Measurements from ENCODE around the gene GRIA3.

Gene GRIA3

DNA sequence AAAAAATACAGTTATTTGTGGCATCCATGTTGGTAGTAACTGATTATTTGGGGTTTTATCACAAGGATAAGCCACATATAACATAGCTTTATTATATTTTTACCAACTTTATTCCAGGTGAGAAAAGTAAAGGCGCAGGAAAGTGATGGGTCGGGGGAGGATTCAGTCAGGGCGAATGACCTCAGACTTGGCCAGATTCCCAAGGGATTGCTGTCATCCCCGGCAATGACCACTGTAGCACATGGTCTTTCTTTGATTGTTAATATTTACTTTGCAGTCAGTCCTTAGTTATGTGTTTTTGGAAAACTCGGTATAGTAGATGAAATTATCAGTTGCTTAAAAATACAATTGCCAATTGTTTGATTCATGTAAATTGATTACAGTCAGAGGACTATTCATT lies 17.6 kb downstream of the GRIA3 start:
- no peak for DNase-seq

- no peak for DNase-seq
Observed at GRCh38 chrX:123202523-123202922, 18.4 kb downstream of the GRIA3 start.

GRCh38 chrX:123203772-123204171 lies 19.7 kb downstream of the GRIA3 start:
- no peak for DNase-seq

DNA sequence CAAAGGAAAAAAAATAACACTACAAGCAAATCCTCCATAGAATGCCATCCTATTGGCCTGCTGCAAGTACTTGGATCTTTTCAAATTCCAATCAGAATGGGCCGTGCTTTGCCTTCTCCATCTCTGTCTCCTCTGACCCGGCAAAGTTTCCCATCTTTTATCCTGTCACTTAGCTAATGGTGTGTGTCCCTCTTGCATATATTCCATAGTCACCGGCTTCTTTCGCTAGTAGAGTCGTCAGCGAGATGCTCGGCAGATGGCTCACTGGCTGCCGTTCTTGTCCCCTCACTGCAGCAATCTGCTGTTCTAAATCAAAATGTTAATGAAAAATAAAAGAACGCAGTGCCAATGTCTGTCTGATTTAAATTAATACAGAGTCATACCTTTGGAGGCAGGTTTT lies 22.1 kb downstream of the GRIA3 start:
- no peak for DNase-seq

- no peak for DNase-seq
Observed at GRCh38 chrX:123210252-123210651, 26.2 kb downstream of the GRIA3 start.

DNA sequence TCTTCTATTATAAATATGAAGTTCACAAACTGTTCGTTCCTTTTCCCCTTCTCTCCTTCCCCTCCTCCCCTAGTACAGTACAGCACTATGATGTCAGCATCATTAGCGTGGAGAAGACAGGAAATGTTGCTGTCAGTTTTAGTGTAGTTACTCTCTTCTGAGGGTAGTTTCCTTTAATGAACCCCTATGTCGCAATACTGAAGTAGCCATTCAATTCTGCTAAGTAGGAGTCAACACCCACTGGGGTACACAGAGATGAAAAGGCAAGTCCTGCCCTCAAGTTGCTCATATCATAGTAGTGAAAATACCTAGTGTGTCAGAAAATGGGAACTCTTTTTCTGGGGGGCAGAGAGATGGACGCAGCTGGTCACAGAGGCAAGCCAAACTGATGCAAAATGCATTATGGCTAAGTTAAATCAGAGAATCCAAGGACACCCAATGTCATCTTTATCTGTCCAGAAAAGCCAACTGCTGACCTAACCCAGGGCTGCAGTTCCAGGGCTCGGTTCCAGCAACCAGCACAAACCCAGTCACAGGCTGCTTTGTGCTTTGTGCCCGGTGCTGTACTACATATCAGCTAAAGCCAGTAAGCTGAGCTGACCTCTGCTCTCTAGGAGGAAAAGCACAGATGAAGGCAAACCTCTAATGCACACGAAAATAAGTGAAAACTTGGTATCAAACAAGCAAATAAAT lies 31.5 kb downstream of the GRIA3 start:
- DNase-seq: no peak

- no peak for DNase-seq
Observed at GRCh38 chrX:123217077-123217476, 33.0 kb downstream of the GRIA3 start.

DNA sequence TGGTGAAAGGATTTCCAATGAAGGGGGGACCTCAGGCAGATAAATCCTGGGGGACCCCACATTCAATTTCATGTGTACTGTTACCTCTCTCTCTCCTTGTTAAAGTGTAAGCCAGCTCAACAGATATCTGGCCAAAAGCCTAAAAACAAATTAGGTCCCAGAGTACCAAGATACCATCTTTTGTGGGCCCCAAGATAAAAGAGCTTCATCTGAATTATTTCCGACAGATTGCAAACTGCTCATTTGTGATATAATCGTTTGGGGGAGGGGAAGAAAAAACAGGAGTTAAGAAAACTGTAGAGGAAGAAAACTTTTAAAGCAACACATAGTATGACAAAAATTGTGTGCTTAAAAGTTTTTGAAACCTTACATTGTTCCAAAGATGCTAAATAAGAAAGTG lies 33.6 kb downstream of the GRIA3 start:
- DNase-seq: no peak

GRCh38 chrX:123219916-123220315 lies 35.8 kb downstream of the GRIA3 start:
- peak; percentile 24 for DNase-seq

DNA sequence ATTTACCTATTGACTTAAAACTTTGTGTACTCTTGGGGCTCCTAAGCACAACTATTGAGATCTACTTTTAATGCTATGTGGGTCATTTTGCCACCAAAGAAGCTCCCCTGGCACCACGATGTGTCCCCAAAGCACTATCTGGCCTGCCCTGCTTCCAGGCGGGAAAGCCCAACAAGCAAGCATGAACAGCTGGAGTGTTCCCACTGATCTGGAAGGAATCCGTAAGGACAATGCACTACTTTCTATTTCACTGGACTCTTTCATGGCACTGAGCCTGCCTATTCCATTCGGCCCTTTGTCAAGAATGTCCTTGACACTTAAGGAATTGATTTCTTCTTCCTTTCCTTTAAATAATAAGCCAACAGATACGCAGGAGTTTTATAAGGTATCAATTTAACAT lies 38.8 kb downstream of the GRIA3 start:
- no peak for DNase-seq

DNA sequence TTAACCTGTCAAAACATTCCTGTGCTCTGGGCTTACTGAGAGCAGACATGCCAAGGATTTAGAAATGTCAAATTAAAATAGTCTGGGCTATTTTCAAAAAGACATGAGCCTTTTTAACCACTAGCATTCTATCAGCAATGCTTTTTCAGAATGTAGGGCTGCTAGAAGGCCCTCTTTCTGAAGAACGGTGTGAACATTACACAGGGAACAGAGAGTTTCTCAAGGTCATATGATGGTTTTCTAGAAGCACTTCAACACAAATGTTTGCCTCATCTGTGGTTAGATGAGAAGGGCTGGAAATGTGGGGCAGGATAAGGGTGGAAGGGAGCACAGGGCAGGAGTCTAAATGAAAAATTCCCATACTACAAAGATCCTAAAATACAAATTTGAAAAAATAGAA lies 39.3 kb downstream of the GRIA3 start:
- no peak for DNase-seq

DNA sequence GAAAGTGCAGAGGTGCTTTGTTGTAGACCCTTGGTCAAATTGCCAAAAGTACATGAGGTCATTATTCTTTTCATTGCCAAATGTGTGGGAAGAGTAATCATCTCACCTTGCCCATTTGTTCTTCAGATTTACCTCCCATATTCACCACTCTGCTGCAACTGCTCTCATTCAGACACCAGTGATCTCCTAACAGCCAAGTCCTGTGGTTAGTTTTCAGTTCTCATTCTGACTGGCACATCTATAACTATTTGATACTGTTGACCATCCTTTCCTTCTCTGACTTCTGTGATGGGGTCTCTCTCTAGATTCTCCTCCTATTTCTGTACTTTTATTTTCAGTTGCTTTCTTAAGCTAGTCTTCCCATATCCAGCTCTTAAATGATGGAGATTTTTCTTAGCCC lies 39.8 kb downstream of the GRIA3 start:
- no peak for DNase-seq

GRCh38 chrX:123230798-123231197 lies 46.7 kb downstream of the GRIA3 start:
- no peak for DNase-seq

DNA sequence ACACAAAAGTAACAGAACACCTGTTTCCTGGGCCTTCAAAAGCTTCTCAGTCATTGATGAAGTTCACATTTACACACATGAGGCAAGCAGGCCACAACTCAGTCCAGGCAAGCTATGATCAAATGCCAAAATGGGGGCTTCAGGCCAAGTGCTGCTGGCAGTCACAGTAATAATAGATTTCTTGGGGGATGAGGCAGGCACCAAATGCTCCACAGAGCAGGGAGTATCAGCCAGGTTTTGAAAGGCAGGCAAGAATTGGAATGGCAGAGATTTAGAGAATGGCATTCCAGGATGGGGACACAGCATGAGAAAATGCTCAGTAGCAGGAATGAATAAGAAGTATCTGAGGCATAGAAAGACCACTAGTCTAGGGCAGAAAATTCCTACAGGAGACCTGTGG lies 52.8 kb downstream of the GRIA3 start:
- peak; percentile 38 for DNase-seq

DNA sequence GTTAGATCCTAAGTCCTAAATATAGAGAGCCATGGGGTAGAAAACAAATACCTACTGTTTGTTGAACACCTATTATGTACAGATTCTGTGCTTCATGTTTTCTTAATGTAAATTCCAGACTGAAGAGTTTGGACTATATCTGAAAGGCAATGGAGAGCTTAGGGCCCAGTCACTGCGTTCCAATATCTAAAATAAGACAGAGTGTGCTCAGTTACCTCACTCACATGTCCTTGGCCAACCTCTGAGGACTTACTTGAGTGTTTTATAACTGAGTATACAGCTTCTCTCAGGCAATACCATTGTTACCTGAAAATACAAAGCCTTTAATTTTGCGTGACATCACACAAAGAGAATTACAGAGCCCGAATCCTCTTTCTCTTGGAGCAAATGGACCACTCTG lies 53.2 kb downstream of the GRIA3 start:
- DNase-seq: no peak

DNA sequence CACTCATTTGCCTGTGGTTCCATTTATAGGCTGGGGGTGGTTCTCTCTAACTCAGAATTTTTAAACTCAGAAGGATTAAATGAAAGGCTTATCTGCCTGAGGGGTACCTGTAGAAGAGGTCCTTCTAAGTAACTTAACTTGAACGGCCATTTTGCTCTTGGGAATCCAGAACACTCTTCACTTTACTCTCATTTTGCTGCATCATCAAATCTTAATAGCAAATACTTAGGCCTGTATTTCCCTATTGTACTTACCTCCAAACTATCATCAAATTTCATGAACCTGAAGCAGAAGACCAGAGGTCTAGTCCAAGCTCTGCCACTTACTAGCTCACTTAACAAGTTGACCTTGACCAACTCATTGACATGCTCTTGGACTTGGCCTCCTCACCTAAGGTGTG lies 70.4 kb downstream of the GRIA3 start:
- DNase-seq: no peak

GRCh38 chrX:123256378-123256777 lies 72.3 kb downstream of the GRIA3 start:
- DNase-seq: no peak

DNA sequence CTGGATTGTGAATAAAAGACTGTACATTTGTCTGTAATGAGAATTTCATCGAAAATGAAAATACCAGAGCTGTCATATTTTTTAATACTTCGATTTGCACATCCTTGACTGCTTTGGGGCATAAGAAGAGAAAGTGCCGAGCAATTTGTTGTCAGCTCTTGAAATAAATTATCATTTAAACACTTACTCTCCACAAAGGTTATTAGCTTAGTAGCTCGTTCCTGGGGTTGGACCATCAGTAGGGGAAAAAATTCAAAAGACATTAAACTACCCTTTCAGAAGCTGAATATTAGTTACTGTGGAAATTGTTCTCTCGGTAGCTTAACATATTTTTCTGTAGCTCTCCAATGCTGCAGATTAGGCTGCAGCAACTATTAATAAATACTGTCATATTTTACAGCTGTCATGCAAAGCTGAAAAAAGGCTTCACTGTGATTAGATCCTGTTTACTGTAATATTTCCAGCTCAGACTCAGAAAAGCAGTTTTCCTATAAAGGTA lies 76.9 kb downstream of the GRIA3 start:
- DNase-seq: no peak

- no peak for DNase-seq
Observed at GRCh38 chrX:123263270-123263669, 79.2 kb downstream of the GRIA3 start.

- no peak for DNase-seq
Observed at GRCh38 chrX:123263747-123264146, 79.7 kb downstream of the GRIA3 start.

DNA sequence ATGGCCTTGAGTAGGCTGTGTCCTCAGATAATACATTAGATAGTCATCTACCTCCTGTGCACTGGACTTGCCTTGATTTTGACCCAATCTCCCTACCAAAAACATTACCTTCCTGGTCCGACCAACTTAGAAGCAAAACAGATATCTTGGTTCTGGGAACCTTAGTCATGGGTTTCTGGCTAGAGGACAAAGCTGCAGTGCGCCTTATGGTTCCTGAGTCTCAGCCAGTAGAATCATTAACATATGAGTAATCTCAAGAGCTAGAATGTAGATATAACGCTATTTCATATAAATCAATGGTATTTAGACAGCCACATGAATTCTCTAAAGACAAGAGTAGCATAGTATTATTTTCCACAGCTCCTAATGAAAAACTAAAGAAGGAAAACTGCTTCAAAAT lies 83.1 kb downstream of the GRIA3 start:
- DNase-seq: no peak

- DNase-seq: no peak
Observed at GRCh38 chrX:123271902-123272301, 87.8 kb downstream of the GRIA3 start.

GRCh38 chrX:123272630-123273029 lies 88.6 kb downstream of the GRIA3 start:
- no peak for DNase-seq

- no peak for DNase-seq
Observed at GRCh38 chrX:123274796-123275195, 90.7 kb downstream of the GRIA3 start.

- DNase-seq: no peak
Observed at GRCh38 chrX:123277347-123277746, 93.3 kb downstream of the GRIA3 start.
